ENCODE results near the gene OXNAD1. TPM values are rescaled to one million over a fixed set of nuclear protein-coding genes. Genes with fewer than 3 reads are reported as not detected.

The OXNAD1 gene
- total RNA-seq, 1 experiment from 2014 or later, result 23.7 TPM

GRCh38 chr3:16242177-16242576, 22.8 kb upstream of the OXNAD1 start:
- Histone ChIP-seq H2BK5ac (ENCODE audit: insufficient read length, low read length) (no peak overlapping the region), H4K20me1 (ENCODE audit: control insufficient read depth, insufficient read depth, insufficient read length) (no peaks in the 10 kb centered on the region), H3K79me1 (ENCODE audit: insufficient read depth, low read depth, low read length, poor library complexity, severe bottlenecking) (no peaks in the 10 kb centered on the region), H3K27me3 (ENCODE audit: insufficient read depth, low read length) (no peaks in the 10 kb centered on the region), H3K4me2 (ENCODE audit: insufficient read depth, insufficient read length, low read length) (no peak overlapping the region), H3K4ac (ENCODE audit: low read depth, low read length) (no peak overlapping the region), H2AFZ (ENCODE audit: low read length) (no peak overlapping the region), H3K79me2 (ENCODE audit: insufficient read depth, low read length) (0 out of 2 replicates have a peak, but pooled peaks cover 2% of the 10 kb centered on the region), H3K56ac (ENCODE audit: insufficient read length, low read depth, low read length) (no peak overlapping the region), H3K23me2 (ENCODE audit: insufficient read length, low read depth, low read length, poor library complexity, severe bottlenecking) (no peaks in the 10 kb centered on the region), H2BK15ac (ENCODE audit: low read depth, low read length) (no peak overlapping the region), H3K18ac (ENCODE audit: insufficient read length, low read depth, low read length) (no peak overlapping the region), H3K14ac (ENCODE audit: insufficient read depth, low read length) (no peak overlapping the region), H4K91ac (ENCODE audit: insufficient read length, low read depth, low read length) (no peak overlapping the region), H2BK20ac (ENCODE audit: low read depth, low read length, poor library complexity, severe bottlenecking) (no peak overlapping the region), H3K9me3 (ENCODE audit: control insufficient read depth, low read depth, low read length) (no peaks in the 10 kb centered on the region), H4K5ac (ENCODE audit: insufficient read length, low read depth, low read length) (no peak overlapping the region), H3K23ac (ENCODE audit: insufficient read length, low read depth, low read length) (no peak overlapping the region), H3K9ac (ENCODE audit: extremely low read depth, insufficient read length, low read length) (no peak overlapping the region), H2AK5ac (ENCODE audit: insufficient read length, low read length) (no peak overlapping the region), H2BK120ac (ENCODE audit: low read depth, low read length, poor library complexity, severe bottlenecking) (no peak overlapping the region), H2BK12ac (ENCODE audit: insufficient read length, low read depth, low read length) (no peak overlapping the region), H3T11ph (ENCODE audit: low read length) (no peak overlapping the region), H3K4me1 (ENCODE audit: insufficient read depth, low read length) (no peaks in the 10 kb centered on the region), H4K8ac (replicated peaks; ENCODE audit: insufficient read length, low read depth, low read length) (no peak overlapping the region), H3K27ac (ENCODE audit: insufficient read length, low read depth, low read length) (no peak overlapping the region)
- Mint-ChIP-seq H3K36me3 (ENCODE audit: insufficient read depth in 1 of 3, low read depth in 3 of 3) (no peaks in the 10 kb centered on the region), H3K4me1 (no peaks in the 10 kb centered on the region), H3K4me3 (no peak overlapping the region), H3K27me3 (ENCODE audit: low read depth) (peaks cover 4% of the 10 kb centered on the region), H3K27ac (no peak overlapping the region), H3K9me3 (no peaks in the 10 kb centered on the region)
- TF ChIP-seq CTCF (conservative IDR thresholded peaks at IDR 0.05), result no peak
- WGBS (ENCODE audit: extremely low coverage, insufficient read length, low lambda C conversion rate), result no CpG with 5 or more reads among the region's 5 CpGs
- DNase-seq, result no peak
